ENCODE data around the gene FRMD4B. TPM values are rescaled to one million over a fixed set of nuclear protein-coding genes. Genes with fewer than 3 reads are reported as not detected.

FRMD4B gene
- total RNA-seq, 4 donors from 2014 or later = 10.5 to 22.0 (median 14.8) TPM

DNA sequence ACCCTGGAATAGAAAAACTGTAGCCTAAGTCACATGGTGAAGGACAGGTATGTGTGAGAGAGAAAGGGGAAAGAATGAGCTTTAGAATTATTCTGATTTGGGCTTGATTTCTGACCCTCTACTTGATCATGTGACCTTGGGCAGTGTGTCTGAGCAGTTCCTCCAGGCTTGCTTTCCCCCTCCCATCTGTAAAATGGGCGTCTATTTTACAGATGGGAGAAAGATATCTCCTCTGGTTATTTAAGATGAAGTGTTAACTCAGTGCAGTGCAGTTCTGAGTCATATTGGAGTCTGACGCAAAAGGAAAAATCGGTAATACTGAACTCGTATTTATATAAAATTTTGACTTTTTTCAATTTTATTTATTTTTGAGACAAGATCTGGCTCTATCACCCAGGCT lies 225.4 kb downstream of the FRMD4B start:
- 83% methylated on average over 4 of the region's 4 CpGs for WGBS
- no peaks in the 10 kb centered on the region for H3K9me3 ChIP-seq
- intact Hi-C loops (cut with DNase I) = loop anchor here (2.0 to 5.0 kb wide), 3 partner anchors 146 to 510 kb away; no protein-coding TSS in a partner anchor
- H3K27ac ChIP-seq (replicated peaks in 1 of 4) = no peak overlapping the region
- H3K4me3 ChIP-seq = no peak overlapping the region
- TF ChIP-seq, protein P1, sequence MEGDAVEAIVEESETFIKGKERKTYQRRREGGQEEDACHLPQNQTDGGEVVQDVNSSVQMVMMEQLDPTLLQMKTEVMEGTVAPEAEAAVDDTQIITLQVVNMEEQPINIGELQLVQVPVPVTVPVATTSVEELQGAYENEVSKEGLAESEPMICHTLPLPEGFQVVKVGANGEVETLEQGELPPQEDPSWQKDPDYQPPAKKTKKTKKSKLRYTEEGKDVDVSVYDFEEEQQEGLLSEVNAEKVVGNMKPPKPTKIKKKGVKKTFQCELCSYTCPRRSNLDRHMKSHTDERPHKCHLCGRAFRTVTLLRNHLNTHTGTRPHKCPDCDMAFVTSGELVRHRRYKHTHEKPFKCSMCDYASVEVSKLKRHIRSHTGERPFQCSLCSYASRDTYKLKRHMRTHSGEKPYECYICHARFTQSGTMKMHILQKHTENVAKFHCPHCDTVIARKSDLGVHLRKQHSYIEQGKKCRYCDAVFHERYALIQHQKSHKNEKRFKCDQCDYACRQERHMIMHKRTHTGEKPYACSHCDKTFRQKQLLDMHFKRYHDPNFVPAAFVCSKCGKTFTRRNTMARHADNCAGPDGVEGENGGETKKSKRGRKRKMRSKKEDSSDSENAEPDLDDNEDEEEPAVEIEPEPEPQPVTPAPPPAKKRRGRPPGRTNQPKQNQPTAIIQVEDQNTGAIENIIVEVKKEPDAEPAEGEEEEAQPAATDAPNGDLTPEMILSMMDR (IDR thresholded peaks at IDR 0.05) = no peak
- TF ChIP-seq POLR2A (IDR thresholded peaks at IDR 0.05; ENCODE audit: low read depth) (no peak), POLR2AphosphoS5 (IDR thresholded peaks at IDR 0.05) (no peak), EP300 (IDR thresholded peaks at IDR 0.05) (no peak)
- DNase-seq (ENCODE audit: extremely low spot score) = no peak
- no peaks in the 10 kb centered on the region for H3K27me3 ChIP-seq
- no peaks in the 10 kb centered on the region for H3K4me1 ChIP-seq
- H3K36me3 ChIP-seq = no peaks in the 10 kb centered on the region

DNA sequence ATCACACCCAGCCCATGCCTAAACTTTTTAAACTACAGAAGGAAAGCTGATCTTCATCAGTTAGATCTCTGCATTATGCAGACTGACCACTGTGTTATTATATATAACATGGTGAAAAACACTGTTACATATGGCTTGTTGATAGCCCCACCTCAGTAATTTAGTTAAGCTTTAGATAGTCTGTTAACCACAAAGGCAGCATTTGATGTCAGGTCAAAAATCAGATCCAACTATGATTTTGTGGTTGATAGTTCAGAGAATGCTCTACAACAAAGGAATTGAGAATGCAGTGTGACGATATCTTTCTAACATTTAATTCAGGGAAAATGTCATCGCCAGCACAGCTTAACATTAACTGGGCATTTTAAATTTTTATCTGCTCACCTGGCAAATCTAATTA lies 225.8 kb downstream of the FRMD4B start:
- WGBS = 93% methylated on average over 2 of the region's 2 CpGs
- no peak overlapping the region for H3K4me3 ChIP-seq
- no peaks in the 10 kb centered on the region for H3K36me3 ChIP-seq
- no peak for DNase-seq (ENCODE audit: extremely low spot score)
- no peaks in the 10 kb centered on the region for H3K4me1 ChIP-seq
- intact Hi-C loops (cut with DNase I) = loop anchor here (2.0 to 5.0 kb wide), 3 partner anchors 147 to 511 kb away; no protein-coding TSS in a partner anchor
- no peak for TF ChIP-seq EP300 (IDR thresholded peaks at IDR 0.05)
- TF ChIP-seq POLR2A (IDR thresholded peaks at IDR 0.05; ENCODE audit: low read depth) = no peak
- TF ChIP-seq POLR2AphosphoS5 (IDR thresholded peaks at IDR 0.05) = no peak
- TF ChIP-seq, protein P1 (IDR thresholded peaks at IDR 0.05) = no peak
- H3K9me3 ChIP-seq = no peaks in the 10 kb centered on the region
- no peak overlapping the region for H3K27ac ChIP-seq (replicated peaks in 1 of 4)
- no peaks in the 10 kb centered on the region for H3K27me3 ChIP-seq

DNA sequence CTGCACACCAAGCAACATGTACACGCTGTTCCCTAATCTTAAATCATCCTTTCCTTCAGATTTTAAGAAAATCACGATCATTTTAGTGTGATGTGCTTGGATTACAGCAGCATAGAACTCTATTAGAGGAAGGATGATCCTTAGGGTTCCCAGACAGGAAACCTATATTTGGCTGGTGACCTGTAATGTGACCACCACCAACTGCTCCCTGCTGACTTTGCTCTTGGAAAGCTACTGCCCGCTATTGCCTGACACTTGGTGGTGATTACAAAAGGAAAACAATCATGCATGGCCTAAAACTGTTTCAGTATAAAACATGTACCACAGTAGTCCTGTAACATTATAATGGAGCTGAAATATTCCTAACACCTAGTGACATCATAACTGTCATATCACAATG lies 236.3 kb downstream of the FRMD4B start:
- no peaks in the 10 kb centered on the region for H3K27me3 ChIP-seq
- H3K9me3 ChIP-seq = no peaks in the 10 kb centered on the region
- no peak for TF ChIP-seq POLR2AphosphoS5 (IDR thresholded peaks at IDR 0.05)
- no peak for TF ChIP-seq EP300 (IDR thresholded peaks at IDR 0.05)
- TF ChIP-seq, protein P1 (IDR thresholded peaks at IDR 0.05) = no peak
- no peak for TF ChIP-seq POLR2A (IDR thresholded peaks at IDR 0.05; ENCODE audit: low read depth)
- WGBS = 98% methylated on average over 3 of the region's 3 CpGs
- no peak for DNase-seq (ENCODE audit: extremely low spot score)
- H3K27ac ChIP-seq (replicated peaks in 1 of 4) = no peak overlapping the region
- no peak overlapping the region for H3K4me3 ChIP-seq
- no peaks in the 10 kb centered on the region for H3K4me1 ChIP-seq
- no peaks in the 10 kb centered on the region for H3K36me3 ChIP-seq
- intact Hi-C loops (cut with DNase I) = no loop called here

DNA sequence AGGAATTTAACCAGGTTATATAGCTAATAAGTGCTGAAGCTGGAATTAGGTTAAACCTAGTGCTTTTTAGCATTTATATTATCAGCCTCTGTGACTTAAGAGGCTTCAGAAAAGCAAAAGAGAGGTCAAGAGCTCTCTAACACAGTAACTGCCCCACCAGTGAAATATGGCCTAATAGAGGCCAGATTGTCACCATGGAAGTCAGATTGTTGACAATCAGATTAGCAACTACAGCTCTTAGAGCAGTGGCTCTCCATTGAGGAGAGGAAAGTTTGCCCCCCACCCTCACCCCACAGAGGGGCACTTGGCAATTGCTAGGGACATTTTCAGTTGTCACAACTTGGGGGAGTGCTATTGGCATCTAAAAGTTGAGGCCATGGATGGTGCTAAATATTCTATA lies 240.2 kb downstream of the FRMD4B start:
- intact Hi-C loops (cut with DNase I) = no loop called here
- H3K27me3 ChIP-seq = no peaks in the 10 kb centered on the region
- H3K27ac ChIP-seq (replicated peaks in 1 of 4) = no peak overlapping the region
- H3K9me3 ChIP-seq = no peaks in the 10 kb centered on the region
- TF ChIP-seq POLR2A (IDR thresholded peaks at IDR 0.05; ENCODE audit: low read depth) = no peak
- TF ChIP-seq, protein P1 (IDR thresholded peaks at IDR 0.05) = no peak
- no peak for DNase-seq (ENCODE audit: extremely low spot score)
- peaks cover 0 to 24% (median 13%) of the 10 kb centered on the region in 4 donors for H3K4me1 ChIP-seq
- no peak overlapping the region for H3K4me3 ChIP-seq
- no peaks in the 10 kb centered on the region for H3K36me3 ChIP-seq

DNA sequence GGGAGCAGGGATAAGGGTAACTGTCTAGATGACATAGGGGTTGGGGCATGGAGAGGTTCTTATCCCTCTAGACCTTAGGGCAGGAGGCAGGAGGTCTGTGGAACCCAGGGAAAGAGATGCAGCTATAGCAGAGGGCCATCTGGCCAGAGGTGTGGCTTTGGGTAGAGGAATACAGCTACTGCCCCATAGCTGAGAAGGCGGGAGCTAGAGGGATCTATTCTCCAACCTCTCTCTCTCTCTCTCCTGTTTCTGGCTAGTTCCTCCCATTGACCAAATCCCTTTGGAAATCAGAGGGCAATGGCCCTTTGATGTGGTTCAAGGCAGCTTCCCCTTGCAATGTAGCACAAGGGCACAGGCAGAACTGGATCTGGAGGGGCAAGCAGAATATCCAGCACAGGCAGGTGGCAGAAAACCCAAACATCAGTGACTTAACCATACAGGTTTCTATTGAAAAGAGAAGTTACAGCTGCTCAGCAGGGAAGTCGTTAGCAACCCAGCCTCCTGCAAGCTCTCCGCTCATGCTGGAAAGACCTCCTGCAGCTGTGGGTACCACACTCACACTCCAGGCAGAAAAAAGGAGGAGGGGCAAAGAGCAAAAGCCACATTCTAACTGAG lies 241.2 kb downstream of the FRMD4B start:
- no peak for DNase-seq (ENCODE audit: extremely low spot score)
- 97% methylated on average over 3 of the region's 3 CpGs for WGBS
- intact Hi-C loops (cut with DNase I) = no loop called here
- TF ChIP-seq POLR2A (IDR thresholded peaks at IDR 0.05; ENCODE audit: low read depth) = no peak
- TF ChIP-seq, protein P1 (IDR thresholded peaks at IDR 0.05) = no peak
- TF ChIP-seq EP300 (IDR thresholded peaks at IDR 0.05) = no peak
- TF ChIP-seq POLR2AphosphoS5 (IDR thresholded peaks at IDR 0.05) = no peak
- Histone ChIP-seq H3K27me3 (no peaks in the 10 kb centered on the region), H3K27ac (replicated peaks in 1 of 4) (no peak overlapping the region), H3K36me3 (no peaks in the 10 kb centered on the region), H3K4me3 (no peak overlapping the region), H3K9me3 (no peaks in the 10 kb centered on the region), H3K4me1 (peaks cover 0 to 24% (median 13%) of the 10 kb centered on the region in 4 donors)

Measured in esophagus muscularis mucosa (tissue), 4 donors.